Esophagus mucosa (tissue), 1 donor: ENCODE measurements around the gene PRR15L. TPM values are rescaled to one million over a fixed set of nuclear protein-coding genes. Genes with fewer than 3 reads are reported as not detected.
"Not testable (repeated sequence)": the region's sequence is repeated elsewhere in the genome, so short reads cannot be mapped to it uniquely, and the experiment has no call there.

ENCODE experiments used
- ATAC-seq: fragments of 200-7000 bp; cut with Tn5 transposase; one replicate; pipeline ENCODE4 v1.9.1; 2020
- total RNA-seq: library from RNA; stranded (reverse); gene quantifications from one replicate; pipeline ENCODE4 v1.2.4, GENCODE V29; 2023
- donor health status: DM: yes; HTN: yes; CAD: no.

Gene PRR15L
- total RNA-seq, 1 donor from 2014 or later = 11.0 TPM

DNA sequence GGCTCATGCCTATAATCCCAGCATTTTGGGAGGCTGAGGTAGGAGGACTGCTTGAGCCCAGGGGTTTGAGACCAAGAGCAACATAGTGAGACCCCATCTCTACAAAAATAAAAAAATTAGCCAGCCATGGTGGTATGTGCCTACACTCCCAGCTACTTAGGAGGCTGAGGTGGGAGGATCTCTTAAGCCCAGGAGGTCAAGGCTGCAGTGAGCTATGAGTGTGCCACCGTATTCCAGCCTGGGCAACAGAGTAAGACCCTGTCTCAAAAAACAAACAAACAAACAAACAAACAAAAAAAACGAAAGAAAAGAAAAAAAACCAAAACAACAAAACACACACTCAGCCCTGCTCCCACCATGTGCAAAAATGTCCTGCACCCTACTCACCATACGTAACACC is 22.2 kb downstream of the PRR15L start:
- not testable (repeated sequence) for ATAC-seq

GRCh38 chr17:47934856-47935255 is 22.8 kb downstream of the PRR15L start:
- no peak for ATAC-seq

GRCh38 chr17:47931848-47932247 is 25.8 kb downstream of the PRR15L start:
- ATAC-seq = no peak

GRCh38 chr17:47929218-47930000 is 28.3 kb downstream of the PRR15L start:
- no peak for ATAC-seq

- ATAC-seq = no peak
Observed at GRCh38 chr17:47928415-47928814, 29.3 kb downstream of the PRR15L start.

DNA sequence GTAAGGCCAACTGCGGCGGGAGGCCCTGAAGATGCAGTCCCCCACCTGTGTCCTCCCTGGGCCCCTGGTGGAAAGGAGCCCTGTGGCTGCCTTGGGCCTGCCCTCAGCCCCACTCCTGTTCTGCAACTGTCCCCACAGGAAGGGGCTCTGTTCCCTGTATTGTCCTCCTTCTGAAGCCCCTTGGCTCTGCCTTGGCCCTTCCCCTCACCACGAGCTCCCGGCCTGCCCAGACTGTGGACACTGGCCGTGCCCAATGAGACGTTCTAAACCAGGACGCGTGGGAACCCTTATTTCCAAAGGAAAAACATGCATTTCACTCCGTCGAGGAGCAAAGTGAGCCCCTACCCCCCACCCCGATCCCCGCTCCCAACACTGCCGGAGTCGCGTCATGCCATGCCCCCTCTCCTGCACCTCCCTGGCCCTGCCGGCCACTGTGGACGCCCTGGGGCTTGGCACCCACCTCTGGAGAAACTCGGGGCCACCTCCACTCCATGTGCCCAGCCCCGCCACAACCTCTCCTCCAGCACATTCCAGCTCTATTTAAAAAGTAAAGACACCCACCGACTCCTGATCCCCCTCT is 29.8 kb downstream of the PRR15L start:
- no peak for ATAC-seq

DNA sequence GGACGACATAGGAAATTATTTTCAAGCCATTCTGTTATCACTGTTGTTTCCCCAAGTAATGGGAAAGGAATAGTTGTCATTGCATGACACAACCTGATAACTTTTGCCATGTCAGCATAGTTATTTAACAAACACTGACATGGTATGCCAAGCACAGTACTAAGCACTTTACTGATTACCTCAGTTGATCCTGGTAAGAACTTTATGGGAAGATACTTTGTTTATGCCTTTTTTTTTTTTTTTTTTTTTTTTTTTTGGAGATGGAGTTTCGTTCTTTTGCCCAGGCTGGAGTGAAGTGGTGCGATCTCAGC is 32.0 kb downstream of the PRR15L start:
- no peak for ATAC-seq

- no peak for ATAC-seq
Observed at GRCh38 chr17:47924785-47925677, 32.7 kb downstream of the PRR15L start.

DNA sequence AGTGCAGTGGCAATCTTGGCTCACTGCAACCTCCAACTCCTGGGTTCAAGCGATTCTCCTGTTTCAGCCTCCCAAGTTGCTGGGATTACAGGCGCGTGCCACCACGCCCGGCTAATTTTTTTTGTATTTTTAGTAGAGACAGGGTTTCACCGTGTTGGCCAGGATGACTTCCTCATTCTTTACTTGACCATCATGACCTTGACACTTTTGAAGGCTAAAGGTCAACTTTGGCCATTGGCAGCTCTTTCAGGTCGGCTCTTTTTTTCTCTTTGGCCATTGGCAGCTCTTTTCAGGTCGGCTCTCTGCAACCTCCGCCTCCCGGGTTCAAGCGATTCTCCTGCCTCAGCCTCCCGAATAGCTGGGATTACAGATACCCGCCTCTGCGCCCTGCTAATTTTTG is 37.8 kb downstream of the PRR15L start:
- ATAC-seq = not testable (repeated sequence)

DNA sequence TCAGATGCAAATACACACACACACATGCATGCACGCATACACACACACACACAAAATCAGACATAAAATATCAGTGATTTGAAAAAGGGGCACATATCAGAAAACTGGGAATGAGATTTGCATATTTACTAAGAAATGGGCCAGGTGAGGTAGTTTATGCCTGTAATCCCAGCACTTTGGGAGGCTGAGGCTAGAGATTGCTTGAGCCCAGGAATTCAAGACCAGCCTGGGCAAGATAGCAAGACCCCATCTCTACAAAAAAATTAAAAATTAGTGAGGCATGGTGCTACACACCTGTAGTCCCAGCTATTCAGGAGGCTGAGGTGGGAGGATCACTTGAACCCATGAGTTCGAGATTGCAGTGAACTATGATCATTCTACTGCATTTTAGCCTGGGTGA is 38.7 kb downstream of the PRR15L start:
- no peak for ATAC-seq

- no peak for ATAC-seq
Observed at GRCh38 chr17:47918006-47918405, 39.7 kb downstream of the PRR15L start.

- no peak for ATAC-seq
Observed at GRCh38 chr17:47917581-47917980, 40.1 kb downstream of the PRR15L start.

GRCh38 chr17:47916489-47917208 is 41.0 kb downstream of the PRR15L start:
- no peak for ATAC-seq

GRCh38 chr17:47915776-47916398 is 41.8 kb downstream of the PRR15L start:
- no peak for ATAC-seq

DNA sequence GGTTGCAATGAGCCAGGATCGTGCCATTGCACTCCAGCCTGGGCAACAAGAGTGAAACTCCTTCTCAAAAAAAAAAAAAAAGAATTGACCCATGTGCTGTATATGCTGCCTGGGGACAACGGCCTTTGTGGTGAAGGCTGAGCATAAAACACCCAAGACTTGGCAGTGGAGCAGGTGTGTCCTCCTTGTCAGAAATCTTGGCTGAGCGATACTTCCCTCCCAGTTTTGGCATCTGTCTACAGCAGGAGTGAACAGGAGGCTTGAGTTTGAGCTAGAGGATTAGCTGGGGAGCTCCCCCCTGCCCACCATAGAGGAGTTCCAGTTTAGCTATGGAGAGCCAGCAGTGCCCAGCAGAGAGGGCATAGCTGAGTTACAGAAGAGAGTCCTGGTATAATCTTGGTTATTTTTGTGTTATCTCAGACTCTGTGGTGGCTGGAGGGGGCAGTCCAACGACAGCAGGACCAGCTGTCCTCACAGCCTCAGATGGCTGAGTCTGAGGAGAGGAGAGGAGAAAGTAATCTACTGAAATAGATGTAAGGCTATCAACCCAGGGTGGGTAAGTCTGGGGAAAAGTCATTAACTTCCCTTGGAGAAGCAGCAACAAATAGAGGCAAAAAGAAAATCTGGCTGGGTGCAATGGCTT is 43.3 kb downstream of the PRR15L start:
- peak; percentile 35 for ATAC-seq

DNA sequence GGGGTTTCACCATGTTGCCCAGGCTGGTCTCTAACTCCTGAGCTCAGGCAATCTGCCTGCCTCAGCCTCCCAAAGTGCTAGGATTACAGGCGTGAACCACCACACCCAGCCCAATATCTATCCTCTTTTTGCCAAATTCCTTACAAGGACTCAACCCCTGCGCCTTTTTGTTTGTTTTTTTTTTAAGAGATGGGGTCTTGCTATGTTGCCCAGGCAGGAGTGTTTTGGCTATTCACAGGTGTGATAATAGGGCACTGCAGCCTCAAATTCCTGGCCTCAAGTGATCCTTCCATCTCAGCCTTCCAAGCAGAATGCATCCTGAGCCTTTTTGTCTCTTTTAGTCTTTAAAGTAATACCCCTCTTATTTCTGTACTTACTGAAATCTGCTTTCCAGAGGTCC is 44.6 kb downstream of the PRR15L start:
- no peak for ATAC-seq

GRCh38 chr17:47907932-47908562 is 49.6 kb downstream of the PRR15L start:
- ATAC-seq = no peak

- no peak for ATAC-seq
Observed at GRCh38 chr17:47906443-47906842, 51.2 kb downstream of the PRR15L start.

GRCh38 chr17:47905221-47905733 is 52.4 kb downstream of the PRR15L start:
- ATAC-seq = peak; percentile 56

GRCh38 chr17:47902039-47902744 is 55.5 kb downstream of the PRR15L start:
- no peak for ATAC-seq
